Thyroid gland (tissue), 4 donors: ENCODE results near the gene AGBL4. TPM values are rescaled to one million over a fixed set of nuclear protein-coding genes. Genes with fewer than 3 reads are reported as not detected.

ENCODE experiments used
- DNase-seq, 2 donors: peaks; one replicate each; pipeline ENCODE4 v3.0.0-alpha.2; 2019
- H3K27ac ChIP-seq, 3 donors: fragments of 200-600 bp; sonication (generic); 1 replicate in 2 of 3; 2 replicates in 1 of 3; pipeline ENCODE4 v1.5.1; 2016 to 2019; ENCODE audit warnings: mild to moderate bottlenecking in 1 of 3, moderate library complexity in 1 of 3
- H3K27me3 ChIP-seq: fragments of 200-600 bp; sonication (generic); one replicate; pipeline ENCODE4 v1.5.1; 2019
- H3K36me3 ChIP-seq, 2 donors: fragments of 200-600 bp; sonication (generic); one replicate each; pipeline ENCODE4 v1.5.1; 2016 to 2019
- H3K4me1 ChIP-seq, 2 donors: fragments of 200-600 bp; sonication (generic); one replicate each; pipeline ENCODE4 v1.5.1; 2017 to 2019
- H3K4me3 ChIP-seq, 3 donors: fragments of 200-600 bp; sonication (generic); replicated peaks in 1 of 3; 1 replicate in 2 of 3; 2 replicates in 1 of 3; pipeline ENCODE4 v1.5.1; 2016; ENCODE audit warnings: mild to moderate bottlenecking in 1 of 3
- H3K9me3 ChIP-seq: fragments of 200-600 bp; sonication (generic); one replicate; pipeline ENCODE4 v1.5.1; 2017
- CTCF ChIP-seq, 6 experiments: fragments of 200-600 bp in 3 of 6; fragments of 450-650 bp in 3 of 6; sonication (generic) in 3 of 6; IDR thresholded peaks; one replicate each; pipeline ENCODE4 v1.5.1; 2016 to 2019; ENCODE audit warnings: antibody characterized with exemption in 6 of 6, mild to moderate bottlenecking in 2 of 6, inconsistent platforms in 1 of 6, moderate library complexity in 1 of 6
- POLR2A ChIP-seq, 2 donors: fragments of 450-650 bp; IDR thresholded peaks; one replicate each; pipeline ENCODE4 v1.6.1; 2017; ENCODE audit warnings: antibody characterized with exemption in 2 of 2, mild to moderate bottlenecking in 2 of 2, moderate library complexity in 1 of 2
- WGBS, 2 donors: methylation state at CpG; one replicate each; pipeline ENCODE4 v1.1.5; 2017; 5-methylcytosine and 5-hydroxymethylcytosine counted together
- intact Hi-C: fragments of 100-400 bp; cut with DNase I; formaldehyde crosslinking; loops from one replicate; pipeline ENCODE4 v1.15.1; 2023
- total RNA-seq, 4 donors: library from RNA; depleted of rRNA; stranded (reverse); fragments of >200 nt; gene quantifications; one replicate each; pipeline ENCODE4 v1.2.3, GENCODE V29; 2016

Gene AGBL4
- total RNA-seq, 4 donors from 2014 or later, result 2.1 to 6.0 (median 4.8) TPM

- 71 to 75% methylated on average over 2 of the region's 2 CpGs for WGBS, 2 donors
- intact Hi-C loops, result no loop called here
- DNase-seq, result no peak
- no peaks in the 10 kb centered on the region for H3K27me3 ChIP-seq
- H3K9me3 ChIP-seq, result no peaks in the 10 kb centered on the region
- H3K36me3 ChIP-seq, result no peaks in the 10 kb centered on the region
- H3K4me3 ChIP-seq, result no peak overlapping the region
- TF ChIP-seq POLR2A (IDR thresholded peaks at IDR 0.05), result no peak
- no peak for TF ChIP-seq CTCF (IDR thresholded peaks at IDR 0.05)
- no peak overlapping the region for H3K27ac ChIP-seq
- no peaks in the 10 kb centered on the region for H3K4me1 ChIP-seq
These were observed 857.7 kb downstream of the AGBL4 start for GRCh38 chr1:49166031-49166430.

DNA sequence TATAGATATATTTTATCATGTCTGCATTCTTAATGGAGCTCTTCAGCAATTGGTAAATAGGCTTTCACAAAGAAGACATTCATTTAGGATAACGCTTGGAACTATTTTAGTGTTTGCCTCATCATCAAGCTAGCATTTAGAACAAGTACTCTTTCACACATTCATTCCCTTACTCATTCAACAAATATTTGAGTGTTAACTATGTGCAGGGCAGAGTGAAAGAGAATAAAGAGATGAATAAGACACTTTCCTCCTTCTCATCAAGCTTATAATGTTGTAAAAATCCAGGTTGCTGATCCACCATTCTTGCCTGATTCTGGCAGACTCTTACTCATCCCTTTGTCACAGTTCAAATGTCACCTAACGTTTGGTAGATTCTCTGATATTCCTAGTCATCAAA lies 860.7 kb downstream of the AGBL4 start:
- Histone ChIP-seq H3K36me3 (no peaks in the 10 kb centered on the region), H3K9me3 (no peaks in the 10 kb centered on the region), H3K4me3 (no peak overlapping the region), H3K27ac (no peak overlapping the region), H3K4me1 (no peaks in the 10 kb centered on the region), H3K27me3 (no peaks in the 10 kb centered on the region)
- 74 to 76% methylated on average over 2 of the region's 2 CpGs for WGBS, 2 donors
- intact Hi-C loops, result no loop called here
- DNase-seq, result no peak
- TF ChIP-seq CTCF (IDR thresholded peaks at IDR 0.05) (no peak), POLR2A (IDR thresholded peaks at IDR 0.05) (no peak)

DNA sequence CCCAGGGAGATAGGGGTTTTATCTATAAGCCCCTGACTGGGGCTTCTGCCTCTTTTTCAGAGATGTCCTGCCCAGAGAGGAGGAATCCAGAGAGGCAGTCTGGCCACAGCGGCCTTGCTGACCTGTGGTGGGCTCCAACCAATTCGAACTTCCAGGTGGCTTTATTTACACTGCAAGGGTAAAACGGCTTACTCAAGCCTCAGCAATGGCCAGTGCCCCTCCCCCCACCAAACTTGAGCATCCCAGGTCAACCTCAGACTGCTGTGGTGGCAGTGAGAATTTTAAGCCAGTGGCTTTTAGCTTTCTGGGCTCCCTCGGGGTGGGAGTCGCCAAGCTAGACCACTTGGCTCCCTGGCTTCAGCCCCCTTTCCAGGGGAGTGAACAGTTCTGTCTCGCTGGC lies 863.1 kb downstream of the AGBL4 start:
- Histone ChIP-seq H3K4me3 (no peak overlapping the region), H3K27me3 (no peaks in the 10 kb centered on the region), H3K36me3 (no peaks in the 10 kb centered on the region), H3K4me1 (no peaks in the 10 kb centered on the region), H3K9me3 (no peaks in the 10 kb centered on the region), H3K27ac (no peak overlapping the region)
- 57 to 70% methylated on average over 5 to 6 of the region's 6 CpGs for WGBS, 2 donors
- intact Hi-C loops, result no loop called here
- no peak for DNase-seq
- TF ChIP-seq CTCF (IDR thresholded peaks at IDR 0.05), result no peak
- TF ChIP-seq POLR2A (IDR thresholded peaks at IDR 0.05), result no peak

GRCh38 chr1:49136738-49137251 lies 887.0 kb downstream of the AGBL4 start:
- Histone ChIP-seq H3K36me3 (no peaks in the 10 kb centered on the region), H3K27me3 (no peaks in the 10 kb centered on the region), H3K4me1 (no peaks in the 10 kb centered on the region), H3K27ac (no peak overlapping the region), H3K9me3 (no peaks in the 10 kb centered on the region), H3K4me3 (no peak overlapping the region)
- WGBS, 2 donors, result 83 to 93% methylated on average over 1 of the region's 1 CpG
- TF ChIP-seq POLR2A (IDR thresholded peaks at IDR 0.05), result no peak
- TF ChIP-seq CTCF (IDR thresholded peaks at IDR 0.05), result no peak
- intact Hi-C loops, result no loop called here
- no peak for DNase-seq

- TF ChIP-seq POLR2A (IDR thresholded peaks at IDR 0.05) (no peak), CTCF (IDR thresholded peaks at IDR 0.05) (no peak)
- Histone ChIP-seq H3K27ac (no peak overlapping the region), H3K36me3 (no peaks in the 10 kb centered on the region), H3K27me3 (no peaks in the 10 kb centered on the region), H3K4me3 (no peak overlapping the region), H3K4me1 (no peaks in the 10 kb centered on the region), H3K9me3 (no peaks in the 10 kb centered on the region)
- intact Hi-C loops, result no loop called here
- 41 to 69% methylated on average over 1 of the region's 1 CpG for WGBS, 2 donors
- no peak for DNase-seq
These were observed 898.0 kb downstream of the AGBL4 start for GRCh38 chr1:49125746-49126145.
